Brain microvascular endothelial cell (primary cell): ENCODE results near the gene ATAD2B.

Source experiments
- DNase-seq: peaks from one replicate; pipeline ENCODE4 v3.0.0-alpha.2; 2020
- H3K27ac ChIP-seq: fragments of 250-450 bp; sonication (Bioruptor Pico); 2 replicates; pipeline ENCODE4 v1.5.1; 2020; ENCODE audit warnings: mild to moderate bottlenecking, moderate library complexity
- H3K27me3 ChIP-seq: fragments of 250-450 bp; sonication (Bioruptor Pico); replicated peaks from 2 replicates; pipeline ENCODE4 v1.5.1; 2020; ENCODE audit warnings: mild to moderate bottlenecking
- H3K36me3 ChIP-seq: fragments of 250-450 bp; sonication (Bioruptor Pico); replicated peaks from 2 replicates; pipeline ENCODE4 v1.5.1; 2020; ENCODE audit warnings: mild to moderate bottlenecking
- H3K4me3 ChIP-seq: 2 replicates; pipeline ENCODE4 v1.5.1; 2011; ENCODE audit warnings: low read depth, mild to moderate bottlenecking, control low read depth, low read length, moderate library complexity
- CTCF ChIP-seq: IDR thresholded peaks from 2 replicates; pipeline ENCODE4 v1.5.1; 2011; ENCODE audit warnings: low read depth, mild to moderate bottlenecking, moderate library complexity, low read length, control low read depth, inconsistent platforms; ENCODE audit errors: missing control alignments
- in situ Hi-C: cut with HindIII; loops from 2 replicates; pipeline ENCODE4 v1.10.0; 2017; ENCODE audit warnings: low sequenced_read_pairs, low pct_ligation_motif_present

The ATAD2B gene

GRCh38 chr2:23900133-23900532, 26.8 kb downstream of the ATAD2B start:
- Histone ChIP-seq H3K36me3 (no peaks in the 10 kb centered on the region), H3K27ac (no peak overlapping the region), H3K27me3 (no peaks in the 10 kb centered on the region), H3K4me3 (no peak overlapping the region)
- TF ChIP-seq CTCF = no peak
- DNase-seq = no peak
- in situ Hi-C loops = loop anchor here (25.0 kb wide), 1 partner anchor 88 kb away; no protein-coding TSS in a partner anchor

DNA sequence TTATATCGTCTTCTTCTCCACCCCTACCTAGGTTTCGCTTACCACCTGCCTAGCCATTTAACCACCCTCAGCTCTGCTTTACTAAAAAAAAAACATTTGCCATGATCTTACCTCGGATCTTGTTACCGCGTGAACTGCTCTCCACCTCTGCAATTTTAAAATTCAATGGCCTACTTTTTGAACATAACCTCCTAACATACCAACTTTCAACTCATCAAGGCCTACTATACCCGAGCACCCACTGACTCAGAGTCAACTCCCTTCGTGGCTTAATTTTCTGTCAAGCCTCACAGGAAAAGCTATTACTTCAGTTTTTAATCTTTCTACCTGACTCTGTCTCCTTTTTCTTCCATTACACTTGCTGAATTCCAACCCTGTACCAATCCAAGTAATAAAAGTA, 55.7 kb downstream of the ATAD2B start:
- Histone ChIP-seq H3K4me3 (no peak overlapping the region), H3K27me3 (no peaks in the 10 kb centered on the region), H3K36me3 (peaks cover 6% of the 10 kb centered on the region), H3K27ac (no peak overlapping the region)
- no peak for DNase-seq
- in situ Hi-C loops = no loop called here
- TF ChIP-seq CTCF = no peak

GRCh38 chr2:23867449-23867848, 59.5 kb downstream of the ATAD2B start:
- no peaks in the 10 kb centered on the region for H3K27me3 ChIP-seq
- DNase-seq = no peak
- TF ChIP-seq CTCF = no peak
- in situ Hi-C loops = no loop called here
- peaks cover 2% of the 10 kb centered on the region for H3K36me3 ChIP-seq
- H3K27ac ChIP-seq = no peak overlapping the region
- no peak overlapping the region for H3K4me3 ChIP-seq

DNA sequence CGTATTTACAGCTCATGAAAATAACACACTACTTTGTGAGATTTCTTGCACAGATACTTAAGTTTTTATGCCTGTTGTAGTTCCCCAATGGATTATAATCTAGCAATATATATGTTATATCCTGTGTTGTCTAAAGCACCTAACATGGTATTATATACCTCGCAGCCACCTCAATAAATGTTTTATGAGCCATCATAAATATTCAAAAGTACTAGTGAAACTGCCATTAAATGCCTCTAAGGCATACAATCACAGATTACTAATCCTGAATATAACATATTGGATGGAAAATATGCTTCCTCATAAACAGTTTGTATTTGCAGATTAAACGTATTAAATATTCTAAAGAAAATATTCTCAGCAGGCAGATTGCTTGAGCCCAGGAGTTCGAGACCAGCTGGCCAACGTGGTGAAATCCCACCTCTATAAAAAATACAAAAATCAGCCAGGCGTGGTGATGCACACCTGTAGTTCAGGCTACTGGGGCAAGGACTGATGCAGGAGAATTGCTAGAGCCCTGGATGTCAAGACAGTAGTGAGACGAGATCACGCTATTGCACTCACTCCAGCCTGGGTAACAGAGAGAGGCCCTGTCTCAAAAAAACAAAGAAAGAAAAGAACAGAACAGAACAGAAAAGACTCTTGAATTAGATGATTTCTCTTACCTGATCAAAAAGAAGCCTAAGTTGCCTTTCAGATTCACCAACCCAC, 64.1 kb downstream of the ATAD2B start:
- Histone ChIP-seq H3K27me3 (no peaks in the 10 kb centered on the region), H3K27ac (no peak overlapping the region), H3K4me3 (no peak overlapping the region), H3K36me3 (no peaks in the 10 kb centered on the region)
- in situ Hi-C loops = no loop called here
- no peak for TF ChIP-seq CTCF
- no peak for DNase-seq

- H3K27me3 ChIP-seq = no peaks in the 10 kb centered on the region
- H3K27ac ChIP-seq = no peak overlapping the region
- H3K4me3 ChIP-seq = no peak overlapping the region
- no peak for TF ChIP-seq CTCF
- no peak for DNase-seq
- in situ Hi-C loops = no loop called here
- no peaks in the 10 kb centered on the region for H3K36me3 ChIP-seq
Observed at GRCh38 chr2:23861952-23862351, 65.0 kb downstream of the ATAD2B start.

DNA sequence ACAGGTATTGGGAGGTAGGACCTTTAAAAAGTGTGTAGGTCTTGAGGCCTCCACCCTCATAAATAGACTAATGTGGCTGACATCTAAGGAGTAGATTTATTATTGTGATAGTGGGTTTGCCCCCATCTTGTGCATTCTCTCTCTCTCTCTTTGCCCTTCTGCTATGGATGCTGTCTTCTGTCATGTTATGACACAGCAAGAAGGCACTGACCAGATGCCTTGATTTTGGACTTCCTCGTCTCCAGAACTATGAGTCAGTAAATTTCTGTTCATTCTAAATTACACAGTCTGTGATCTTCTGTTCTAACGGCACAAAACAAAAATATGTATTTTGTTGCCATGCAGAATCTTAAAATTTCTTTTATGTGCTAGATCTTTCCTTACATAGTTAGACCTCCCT, 66.9 kb downstream of the ATAD2B start:
- Histone ChIP-seq H3K4me3 (no peak overlapping the region), H3K27ac (no peak overlapping the region), H3K36me3 (no peaks in the 10 kb centered on the region), H3K27me3 (no peaks in the 10 kb centered on the region)
- in situ Hi-C loops = no loop called here
- DNase-seq = peak; percentile 7
- no peak for TF ChIP-seq CTCF
